Uterus (tissue), 4 donors: ENCODE measurements around the gene PLXND1. TPM values are rescaled to one million over a fixed set of nuclear protein-coding genes. Genes with fewer than 3 reads are reported as not detected.

Experiments
- DNase-seq, 2 donors: peaks; one replicate each; pipeline ENCODE4 v3.0.0-alpha.2; 2019 to 2020
- H3K27ac ChIP-seq, 2 donors: fragments of 200-600 bp; sonication (generic); 1 replicate in 1 of 2; 2 replicates in 1 of 2; pipeline ENCODE4 v1.5.1; 2016 to 2018
- H3K27me3 ChIP-seq, 2 donors: fragments of 200-600 bp; sonication (generic); one replicate each; pipeline ENCODE4 v1.5.1; 2018 to 2019; ENCODE audit warnings: control low read depth in 1 of 2
- H3K36me3 ChIP-seq, 2 donors: fragments of 200-600 bp; sonication (generic); one replicate each; pipeline ENCODE4 v1.5.1; 2019; ENCODE audit warnings: control low read depth in 1 of 2
- H3K4me1 ChIP-seq, 2 donors: fragments of 200-600 bp; sonication (generic); one replicate each; pipeline ENCODE4 v1.5.1; 2018 to 2019; ENCODE audit warnings: control low read depth in 1 of 2
- H3K4me3 ChIP-seq, 2 donors: fragments of 200-600 bp; sonication (generic); 1 replicate in 1 of 2; 2 replicates in 1 of 2; pipeline ENCODE4 v1.5.1; 2018 to 2019; ENCODE audit warnings: mild to moderate bottlenecking in 1 of 2
- H3K9me3 ChIP-seq, 2 donors: fragments of 200-600 bp; sonication (generic); one replicate each; pipeline ENCODE4 v1.5.1; 2019; ENCODE audit warnings: control low read depth in 1 of 2
- POLR2A ChIP-seq, 2 donors: fragments of 450-650 bp; IDR thresholded peaks; one replicate each; pipeline ENCODE4 v1.6.1; 2016; ENCODE audit warnings: antibody characterized with exemption in 2 of 2, mild to moderate bottlenecking in 1 of 2, moderate library complexity in 1 of 2
- intact Hi-C: fragments of 100-400 bp; cut with DNase I; formaldehyde crosslinking; loops from one replicate; pipeline ENCODE4 v1.15.1; 2023; ENCODE audit warnings: low total_unique reads
- total RNA-seq, 4 donors: library from RNA; depleted of rRNA in 3 of 4; stranded (reverse); fragments of >200 nt in 3 of 4; gene quantifications; one replicate each; pipeline versions ENCODE4 v1.1.0 to v1.2.4, GENCODE V29; 2014 to 2023
- TF ChIP-seq, protein P1 (sequence below), 4 experiments: fragments of 200-600 bp in 2 of 4; fragments of 450-650 bp in 2 of 4; sonication (generic) in 2 of 4; IDR thresholded peaks; one replicate each; pipeline ENCODE4 v1.5.1; 2016 to 2019; ENCODE audit warnings: antibody characterized with exemption in 4 of 4, mild to moderate bottlenecking in 2 of 4, moderate library complexity in 1 of 4
- donor health status: DM: yes; HTN: yes; CAD: no.

The PLXND1 gene
- total RNA-seq, 4 donors from 2014 or later: 54.7 to 343 (median 121) TPM

DNA sequence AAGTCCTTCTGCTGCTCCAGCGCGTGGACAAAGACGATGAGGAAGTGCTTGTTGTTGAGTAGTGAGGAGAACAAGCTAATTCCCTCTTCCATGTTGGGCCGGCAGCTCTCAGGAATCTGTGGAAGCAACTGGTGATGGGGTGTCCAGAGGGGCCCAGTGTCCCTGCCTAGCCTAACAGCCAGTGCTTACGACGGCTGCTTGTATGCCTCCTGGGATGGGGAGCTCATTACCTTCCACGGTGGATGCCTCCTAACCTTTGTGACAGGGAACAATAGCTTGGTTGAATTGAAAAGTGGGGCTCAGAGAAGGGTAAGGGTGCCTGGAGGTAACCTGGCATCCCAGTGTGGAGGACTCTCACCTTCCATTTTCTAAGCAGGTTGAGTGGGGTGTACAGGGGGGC is 40.6 kb downstream of the PLXND1 start:
- no peaks in the 10 kb centered on the region for H3K9me3 ChIP-seq
- peaks cover 7 to 43% of the 10 kb centered on the region in 2 donors for H3K4me1 ChIP-seq
- no peaks in the 10 kb centered on the region for H3K27me3 ChIP-seq
- no peak for DNase-seq
- no peaks in the 10 kb centered on the region for H3K36me3 ChIP-seq
- TF ChIP-seq POLR2A (IDR thresholded peaks at IDR 0.05): no peak
- TF ChIP-seq, protein P1, sequence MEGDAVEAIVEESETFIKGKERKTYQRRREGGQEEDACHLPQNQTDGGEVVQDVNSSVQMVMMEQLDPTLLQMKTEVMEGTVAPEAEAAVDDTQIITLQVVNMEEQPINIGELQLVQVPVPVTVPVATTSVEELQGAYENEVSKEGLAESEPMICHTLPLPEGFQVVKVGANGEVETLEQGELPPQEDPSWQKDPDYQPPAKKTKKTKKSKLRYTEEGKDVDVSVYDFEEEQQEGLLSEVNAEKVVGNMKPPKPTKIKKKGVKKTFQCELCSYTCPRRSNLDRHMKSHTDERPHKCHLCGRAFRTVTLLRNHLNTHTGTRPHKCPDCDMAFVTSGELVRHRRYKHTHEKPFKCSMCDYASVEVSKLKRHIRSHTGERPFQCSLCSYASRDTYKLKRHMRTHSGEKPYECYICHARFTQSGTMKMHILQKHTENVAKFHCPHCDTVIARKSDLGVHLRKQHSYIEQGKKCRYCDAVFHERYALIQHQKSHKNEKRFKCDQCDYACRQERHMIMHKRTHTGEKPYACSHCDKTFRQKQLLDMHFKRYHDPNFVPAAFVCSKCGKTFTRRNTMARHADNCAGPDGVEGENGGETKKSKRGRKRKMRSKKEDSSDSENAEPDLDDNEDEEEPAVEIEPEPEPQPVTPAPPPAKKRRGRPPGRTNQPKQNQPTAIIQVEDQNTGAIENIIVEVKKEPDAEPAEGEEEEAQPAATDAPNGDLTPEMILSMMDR (IDR thresholded peaks at IDR 0.05): no peak
- H3K27ac ChIP-seq: peak overlapping the region; percentile 47 to 50
- intact Hi-C loops: no loop called here
- no peak overlapping the region for H3K4me3 ChIP-seq

DNA sequence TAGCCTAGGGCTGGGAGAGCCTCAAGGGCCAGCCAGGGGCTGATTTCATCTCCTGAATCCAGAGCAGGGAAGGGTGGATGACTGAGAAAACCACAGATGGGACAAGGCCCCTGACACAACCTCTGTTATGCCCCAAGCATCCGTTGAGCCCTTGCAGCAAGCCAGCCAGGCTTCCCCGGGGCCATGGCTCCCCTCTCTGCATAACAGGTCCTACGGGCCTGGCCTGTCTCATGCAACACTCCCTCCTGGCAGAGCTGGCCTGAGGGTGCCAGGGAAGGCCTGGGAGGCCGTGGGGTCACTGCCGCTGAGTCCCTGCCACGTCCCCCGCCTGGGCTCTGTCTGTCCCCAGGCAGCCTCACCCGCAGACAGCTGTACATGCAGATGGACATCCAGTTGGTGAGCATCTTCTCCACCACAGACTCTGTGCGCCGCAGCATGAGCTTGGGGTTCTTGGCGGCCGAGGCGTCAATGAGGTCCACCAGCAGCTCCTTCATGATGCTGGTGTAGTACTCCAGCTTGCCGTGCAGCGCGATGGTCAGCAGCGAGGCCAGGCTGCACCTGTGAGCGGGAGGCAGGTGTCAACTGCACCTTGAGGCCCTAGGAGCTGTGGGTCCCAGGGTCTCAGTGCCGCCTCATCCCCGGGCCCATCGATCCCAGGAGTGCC is 41.4 kb downstream of the PLXND1 start:
- TF ChIP-seq POLR2A (IDR thresholded peaks at IDR 0.05): no peak
- no peaks in the 10 kb centered on the region for H3K36me3 ChIP-seq
- no peaks in the 10 kb centered on the region for H3K9me3 ChIP-seq
- peaks cover 7 to 50% of the 10 kb centered on the region in 2 donors for H3K4me1 ChIP-seq
- intact Hi-C loops: no loop called here
- H3K27ac ChIP-seq: peak overlapping the region; percentile 72 to 79
- no peak for DNase-seq
- H3K4me3 ChIP-seq: no peak overlapping the region
- no peaks in the 10 kb centered on the region for H3K27me3 ChIP-seq

DNA sequence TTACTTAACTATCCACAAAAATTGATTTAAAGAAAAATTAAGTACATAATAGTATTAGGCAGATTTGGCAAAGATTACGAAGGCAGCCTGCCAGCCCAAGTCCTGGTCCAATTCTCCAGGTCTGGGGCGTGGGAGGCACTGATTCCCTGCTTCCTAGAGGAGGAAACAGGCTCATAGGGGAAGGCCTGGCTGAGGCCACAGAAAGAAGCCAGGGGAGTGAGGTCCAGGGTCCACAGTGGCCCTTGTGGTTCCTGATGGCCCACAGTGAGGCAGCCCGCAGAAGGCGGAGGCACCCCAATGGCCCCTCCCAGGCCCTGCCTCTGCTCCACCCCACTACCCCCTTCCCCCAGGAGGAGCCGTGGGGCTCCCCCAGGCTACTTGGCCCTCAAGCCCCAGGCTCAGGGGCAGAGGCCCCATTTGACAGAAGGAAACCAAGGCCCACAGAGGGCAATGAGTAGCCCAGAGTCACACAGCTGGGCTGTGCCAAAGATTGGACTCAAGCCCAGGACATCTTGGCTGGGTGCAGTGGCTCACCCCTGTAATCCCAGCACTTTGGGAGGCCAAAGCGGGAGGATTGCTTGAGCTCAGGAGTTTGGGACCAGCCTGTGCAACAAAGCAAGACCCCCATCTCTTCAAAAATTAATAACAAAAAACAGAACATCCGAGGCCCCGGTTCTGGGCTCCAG is 42.5 kb downstream of the PLXND1 start:
- no peak for TF ChIP-seq POLR2A (IDR thresholded peaks at IDR 0.05)
- TF ChIP-seq, protein P1 (IDR thresholded peaks at IDR 0.05): no peak
- H3K4me3 ChIP-seq: no peak overlapping the region

DNA sequence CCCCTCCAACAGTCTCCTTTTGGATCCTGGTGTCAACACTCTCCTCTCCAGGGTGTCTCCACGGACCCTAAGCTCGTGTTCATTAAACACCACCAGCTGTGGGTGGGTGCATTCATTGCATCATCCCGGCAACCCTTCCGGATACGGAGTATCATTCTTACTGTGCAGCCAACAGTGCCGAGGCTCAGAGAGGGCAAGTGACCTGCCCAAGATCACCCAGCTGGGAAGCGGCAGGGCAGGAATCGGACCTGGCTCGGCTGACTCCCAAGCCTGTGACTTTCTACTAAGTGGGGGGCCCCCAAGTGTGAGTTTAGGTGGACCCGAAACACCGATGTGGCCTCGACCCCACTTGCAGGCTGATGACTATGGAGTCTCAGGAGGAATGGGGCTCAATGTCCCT is 43.1 kb downstream of the PLXND1 start:
- Histone ChIP-seq H3K27me3 (no peaks in the 10 kb centered on the region), H3K27ac (peak overlapping the region; percentile 72 to 79), H3K4me1 (peaks cover 7 to 60% of the 10 kb centered on the region in 2 donors), H3K9me3 (no peaks in the 10 kb centered on the region), H3K36me3 (no peaks in the 10 kb centered on the region), H3K4me3 (no peak overlapping the region)
- TF ChIP-seq, protein P1 (IDR thresholded peaks at IDR 0.05): no peak
- TF ChIP-seq POLR2A (IDR thresholded peaks at IDR 0.05): no peak
- no peak for DNase-seq
- intact Hi-C loops: no loop called here

More for the DNA sequence above, 42.5 kb downstream of the PLXND1 start:
- Histone ChIP-seq H3K27ac (peak overlapping the region; percentile 72 to 79), H3K36me3 (no peaks in the 10 kb centered on the region), H3K4me1 (peaks cover 7 to 60% of the 10 kb centered on the region in 2 donors), H3K27me3 (no peaks in the 10 kb centered on the region), H3K9me3 (no peaks in the 10 kb centered on the region)
- intact Hi-C loops: no loop called here
- peak; percentile 71 to 76 for DNase-seq

DNA sequence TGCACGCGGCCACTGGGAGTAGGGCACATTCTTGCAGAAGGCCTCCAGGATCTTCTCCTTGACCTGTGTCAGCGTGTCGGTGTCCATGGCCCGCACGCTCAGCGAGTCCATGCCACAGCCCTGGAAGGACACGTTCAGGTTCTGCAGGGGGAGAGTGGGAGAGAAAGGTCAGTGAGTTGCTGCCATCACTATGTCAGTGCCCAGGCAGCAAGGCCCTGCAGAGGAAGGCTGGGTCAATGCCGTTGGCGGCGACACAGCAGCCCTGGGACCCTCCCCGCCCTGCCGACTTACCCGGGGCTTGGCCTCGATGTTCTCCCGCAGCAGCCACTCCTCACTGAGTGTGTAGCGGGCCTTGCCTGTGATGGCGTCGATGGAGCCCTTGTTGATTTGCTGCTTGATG is 43.7 kb downstream of the PLXND1 start:
- Histone ChIP-seq H3K4me3 (no peak overlapping the region), H3K27ac (peak overlapping the region; percentile 17 to 88), H3K9me3 (no peaks in the 10 kb centered on the region), H3K4me1 (peaks cover 7 to 61% of the 10 kb centered on the region in 2 donors), H3K27me3 (no peaks in the 10 kb centered on the region), H3K36me3 (no peaks in the 10 kb centered on the region)
- no peak for DNase-seq
- TF ChIP-seq, protein P1 (IDR thresholded peaks at IDR 0.05): no peak
- TF ChIP-seq POLR2A (IDR thresholded peaks at IDR 0.05): no peak
- intact Hi-C loops: no loop called here
